ENCODE results near the gene ZBTB11. TPM values are rescaled to one million over a fixed set of nuclear protein-coding genes. Genes with fewer than 3 reads are reported as not detected.
A peak's percentile ranks its signal among the peaks of the same experiment; 100 is the strongest.

The ZBTB11 gene
- total and polyA plus RNA-seq, 2 of the 13 experiments (the other 11 are each of a cell fraction or from before 2014, with no cell fraction given) = 5.9 to 18.1 TPM

DNA sequence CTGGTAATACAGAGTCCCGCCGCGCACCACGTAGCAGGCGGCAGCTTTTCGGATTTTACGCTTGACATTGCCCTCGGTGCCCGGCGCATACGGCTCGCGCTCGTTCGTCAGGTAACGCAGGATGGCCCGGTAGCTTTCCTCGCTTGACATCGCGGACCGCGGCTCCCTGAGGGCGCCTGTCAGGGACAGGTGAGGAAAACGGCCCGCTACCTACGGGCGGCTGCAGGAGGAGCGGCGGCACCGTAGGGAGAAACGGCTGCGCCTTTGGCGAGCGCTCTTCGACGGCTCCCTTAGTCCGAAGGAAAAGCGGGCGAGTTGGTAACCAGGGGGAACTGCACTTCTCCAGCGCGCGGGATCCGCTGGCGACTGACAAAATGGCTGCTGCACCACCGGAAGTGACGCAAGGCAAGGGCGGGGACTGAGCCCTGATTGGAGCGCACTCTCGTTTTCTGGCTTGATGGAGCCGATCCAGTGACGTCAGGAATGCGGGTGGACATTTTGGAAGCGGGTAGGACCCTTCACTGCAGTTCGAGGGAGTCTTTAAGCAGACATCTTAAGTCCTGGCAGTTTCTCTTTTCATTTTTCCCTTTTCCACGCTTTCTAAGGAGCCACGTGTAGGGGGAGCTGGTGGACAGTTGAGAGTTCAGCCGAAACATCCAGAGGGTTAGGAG, at the start of gene ZBTB11 (continued):
- TF ChIP-seq CCDC6 (CRISPR knock-in tag; IDR thresholded peaks at IDR 0.05) (peak; percentile 70; the same call in 1 of the 2 replicates), ZNF550 (CRISPR knock-in tag; IDR thresholded peaks at IDR 0.05; ENCODE audit: borderline replicate concordance) (0 out of 2 replicates have a peak, but pooled peaks have one; percentile 21), ZBTB1 (CRISPR knock-in tag; IDR thresholded peaks at IDR 0.05; ENCODE audit: borderline replicate concordance) (no peak), ZNF780A (CRISPR knock-in tag; IDR thresholded peaks at IDR 0.05) (no peak), MED8 (CRISPR knock-in tag; IDR thresholded peaks at IDR 0.05; ENCODE audit: insufficient replicate concordance) (no peak), CHCHD3 (CRISPR knock-in tag; IDR thresholded peaks at IDR 0.05) (no peak), ZMYM4 (CRISPR knock-in tag; IDR thresholded peaks at IDR 0.05) (peak; percentile 87), MAFK (conservative IDR thresholded peaks at IDR 0.05 in 1 of 2, IDR thresholded peaks at IDR 0.05 in 1 of 2; ENCODE audit: low read length in 2 of 2) (no peak), SIX4 (CRISPR knock-in tag; IDR thresholded peaks at IDR 0.05) (no peak), ZBTB42 (CRISPR knock-in tag; IDR thresholded peaks at IDR 0.05) (peak; percentile 23; the same call in 1 of the 2 replicates), CBX5 (CRISPR knock-in tag; IDR thresholded peaks at IDR 0.05; ENCODE audit: borderline replicate concordance) (no peak), RXRB (CRISPR knock-in tag; IDR thresholded peaks at IDR 0.05; ENCODE audit: borderline replicate concordance) (no peak; the same call in 1 of the 2 replicates), PTBP1 (IDR thresholded peaks at IDR 0.05; ENCODE audit: low read depth, low read length, poor library complexity, severe bottlenecking) (no peak), ISL2 (CRISPR knock-in tag; IDR thresholded peaks at IDR 0.05) (peak; percentile 81), SRSF4 (IDR thresholded peaks at IDR 0.05; ENCODE audit: low read depth, low read length, poor library complexity, severe bottlenecking) (no peak), NR1H2 (CRISPR knock-in tag; IDR thresholded peaks at IDR 0.05; ENCODE audit: borderline replicate concordance, low read depth) (no peak)
- TF ChIP-seq, protein P1, sequence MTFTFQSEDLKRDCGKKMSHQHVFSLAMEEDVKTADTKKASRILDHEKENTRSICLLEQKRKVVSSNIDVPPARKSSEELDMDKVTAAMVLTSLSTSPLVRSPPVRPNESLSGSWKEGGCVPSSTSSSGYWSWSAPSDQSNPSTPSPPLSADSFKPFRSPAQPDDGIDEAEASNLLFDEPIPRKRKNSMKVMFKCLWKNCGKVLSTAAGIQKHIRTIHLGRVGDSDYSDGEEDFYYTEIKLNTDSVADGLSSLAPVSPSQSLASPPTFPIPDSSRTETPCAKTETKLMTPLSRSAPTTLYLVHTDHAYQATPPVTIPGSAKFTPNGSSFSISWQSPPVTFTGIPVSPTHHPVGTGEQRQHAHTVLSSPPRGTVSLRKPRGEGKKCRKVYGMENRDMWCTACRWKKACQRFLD (CRISPR knock-in tag; IDR thresholded peaks at IDR 0.05; ENCODE audit: borderline replicate concordance) = no peak
- TF ChIP-seq, protein P2, sequence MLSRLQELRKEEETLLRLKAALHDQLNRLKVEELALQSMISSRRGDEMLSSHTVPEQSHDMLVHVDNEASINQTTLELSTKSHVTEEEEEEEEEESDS (CRISPR knock-in tag; IDR thresholded peaks at IDR 0.05; ENCODE audit: borderline replicate concordance) = no peak
- TF ChIP-seq, protein P3, sequence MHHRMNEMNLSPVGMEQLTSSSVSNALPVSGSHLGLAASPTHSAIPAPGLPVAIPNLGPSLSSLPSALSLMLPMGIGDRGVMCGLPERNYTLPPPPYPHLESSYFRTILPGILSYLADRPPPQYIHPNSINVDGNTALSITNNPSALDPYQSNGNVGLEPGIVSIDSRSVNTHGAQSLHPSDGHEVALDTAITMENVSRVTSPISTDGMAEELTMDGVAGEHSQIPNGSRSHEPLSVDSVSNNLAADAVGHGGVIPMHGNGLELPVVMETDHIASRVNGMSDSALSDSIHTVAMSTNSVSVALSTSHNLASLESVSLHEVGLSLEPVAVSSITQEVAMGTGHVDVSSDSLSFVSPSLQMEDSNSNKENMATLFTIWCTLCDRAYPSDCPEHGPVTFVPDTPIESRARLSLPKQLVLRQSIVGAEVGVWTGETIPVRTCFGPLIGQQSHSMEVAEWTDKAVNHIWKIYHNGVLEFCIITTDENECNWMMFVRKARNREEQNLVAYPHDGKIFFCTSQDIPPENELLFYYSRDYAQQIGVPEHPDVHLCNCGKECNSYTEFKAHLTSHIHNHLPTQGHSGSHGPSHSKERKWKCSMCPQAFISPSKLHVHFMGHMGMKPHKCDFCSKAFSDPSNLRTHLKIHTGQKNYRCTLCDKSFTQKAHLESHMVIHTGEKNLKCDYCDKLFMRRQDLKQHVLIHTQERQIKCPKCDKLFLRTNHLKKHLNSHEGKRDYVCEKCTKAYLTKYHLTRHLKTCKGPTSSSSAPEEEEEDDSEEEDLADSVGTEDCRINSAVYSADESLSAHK (CRISPR knock-in tag; IDR thresholded peaks at IDR 0.05; ENCODE audit: borderline replicate concordance) = no peak
- TF ChIP-seq, protein P4, sequence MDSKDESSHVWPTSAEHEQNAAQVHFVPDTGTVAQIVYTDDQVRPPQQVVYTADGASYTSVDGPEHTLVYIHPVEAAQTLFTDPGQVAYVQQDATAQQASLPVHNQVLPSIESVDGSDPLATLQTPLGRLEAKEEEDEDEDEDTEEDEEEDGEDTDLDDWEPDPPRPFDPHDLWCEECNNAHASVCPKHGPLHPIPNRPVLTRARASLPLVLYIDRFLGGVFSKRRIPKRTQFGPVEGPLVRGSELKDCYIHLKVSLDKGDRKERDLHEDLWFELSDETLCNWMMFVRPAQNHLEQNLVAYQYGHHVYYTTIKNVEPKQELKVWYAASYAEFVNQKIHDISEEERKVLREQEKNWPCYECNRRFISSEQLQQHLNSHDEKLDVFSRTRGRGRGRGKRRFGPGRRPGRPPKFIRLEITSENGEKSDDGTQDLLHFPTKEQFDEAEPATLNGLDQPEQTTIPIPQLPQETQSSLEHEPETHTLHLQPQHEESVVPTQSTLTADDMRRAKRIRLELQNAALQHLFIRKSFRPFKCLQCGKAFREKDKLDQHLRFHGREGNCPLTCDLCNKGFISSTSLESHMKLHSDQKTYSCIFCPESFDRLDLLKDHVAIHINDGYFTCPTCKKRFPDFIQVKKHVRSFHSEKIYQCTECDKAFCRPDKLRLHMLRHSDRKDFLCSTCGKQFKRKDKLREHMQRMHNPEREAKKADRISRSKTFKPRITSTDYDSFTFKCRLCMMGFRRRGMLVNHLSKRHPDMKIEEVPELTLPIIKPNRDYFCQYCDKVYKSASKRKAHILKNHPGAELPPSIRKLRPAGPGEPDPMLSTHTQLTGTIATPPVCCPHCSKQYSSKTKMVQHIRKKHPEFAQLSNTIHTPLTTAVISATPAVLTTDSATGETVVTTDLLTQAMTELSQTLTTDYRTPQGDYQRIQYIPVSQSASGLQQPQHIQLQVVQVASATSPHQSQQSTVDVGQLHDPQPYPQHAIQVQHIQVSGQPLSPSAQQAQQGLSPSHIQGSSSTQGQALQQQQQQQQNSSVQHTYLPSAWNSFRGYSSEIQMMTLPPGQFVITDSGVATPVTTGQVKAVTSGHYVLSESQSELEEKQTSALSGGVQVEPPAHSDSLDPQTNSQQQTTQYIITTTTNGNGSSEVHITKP (CRISPR knock-in tag; IDR thresholded peaks at IDR 0.05; ENCODE audit: low read depth) = peak; percentile 39; the same call in 1 of the 2 replicates
- TF ChIP-seq, protein P5, sequence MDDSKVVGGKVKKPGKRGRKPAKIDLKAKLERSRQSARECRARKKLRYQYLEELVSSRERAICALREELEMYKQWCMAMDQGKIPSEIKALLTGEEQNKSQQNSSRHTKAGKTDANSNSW (CRISPR knock-in tag; IDR thresholded peaks at IDR 0.05; ENCODE audit: borderline replicate concordance) = no peak

Measured in HepG2 (cell line).